Muscle of leg (tissue), 11 donors: ENCODE results near the gene C14orf180. TPM values are rescaled to one million over a fixed set of nuclear protein-coding genes. Genes with fewer than 3 reads are reported as not detected.

Source experiments
- DNase-seq: peaks from one replicate; pipeline ENCODE4 v3.0.0; 2013
- H3K27ac ChIP-seq: one replicate; pipeline ENCODE4 v1.5.1; 2013; ENCODE audit warnings: mild to moderate bottlenecking, low read length, control low read depth
- H3K27me3 ChIP-seq: one replicate; pipeline ENCODE4 v1.6.1; 2013; ENCODE audit warnings: low read length; ENCODE audit not compliant: control insufficient read depth, insufficient read depth
- H3K36me3 ChIP-seq: one replicate; pipeline ENCODE4 v1.6.1; 2013; ENCODE audit warnings: low read length; ENCODE audit not compliant: control insufficient read depth, insufficient read depth
- H3K4me1 ChIP-seq: one replicate; pipeline ENCODE4 v1.6.1; 2013; ENCODE audit warnings: low read length; ENCODE audit not compliant: control insufficient read depth, insufficient read depth
- H3K4me3 ChIP-seq: one replicate; pipeline ENCODE4 v1.5.1; 2013; ENCODE audit warnings: low read length, control low read depth
- H3K9me3 ChIP-seq: replicated peaks from 2 replicates; pipeline ENCODE4 v1.6.1; 2013; ENCODE audit warnings: low read depth, low read length; ENCODE audit not compliant: control insufficient read depth
- WGBS: methylation state at CpG from one replicate; pipeline ENCODE4 v1.1.5; 2013; ENCODE audit warnings: missing lambda C conversion rate; ENCODE audit not compliant: insufficient coverage; 5-methylcytosine and 5-hydroxymethylcytosine counted together
- polyA plus RNA-seq, 8 donors: library from polyadenylated mRNA; unstranded; fragments of 120-200 nt; gene quantifications; one replicate each; pipeline versions ENCODE4 v1.2.1 to v1.2.3, GENCODE V29; 2013; ENCODE audit warnings: inconsistent platforms in 1 of 8, low replicate concordance in 1 of 8; ENCODE audit not compliant: insufficient read length in 8 of 8, insufficient read depth in 1 of 8
- total RNA-seq: library from RNA; stranded (reverse); fragments of 120-200 nt; gene quantifications from one replicate; pipeline ENCODE4 v1.2.4, GENCODE V29; 2013

C14orf180 gene
- total and polyA plus RNA-seq, 9 donors = 3.9 to 18.8 (median 11.6) TPM

- no peak overlapping the region for H3K27ac ChIP-seq
- H3K4me1 ChIP-seq = peaks cover 22% of the 10 kb centered on the region
- WGBS = 87% methylated on average over 2 of the region's 8 CpGs
- H3K4me3 ChIP-seq = no peak overlapping the region
- H3K9me3 ChIP-seq = peaks cover 2% of the 10 kb centered on the region
- H3K36me3 ChIP-seq = no peaks in the 10 kb centered on the region
- peaks cover 51% of the 10 kb centered on the region for H3K27me3 ChIP-seq
- DNase-seq = no peak
These were observed 29.8 kb upstream of the C14orf180 start for GRCh38 chr14:104549536-104550339.

- Histone ChIP-seq H3K27me3 (peaks cover 45% of the 10 kb centered on the region), H3K4me3 (no peak overlapping the region), H3K4me1 (peaks cover 27% of the 10 kb centered on the region), H3K9me3 (peaks cover 2% of the 10 kb centered on the region), H3K36me3 (no peaks in the 10 kb centered on the region), H3K27ac (no peak overlapping the region)
- DNase-seq = no peak
- 72% methylated on average over 9 of the region's 13 CpGs for WGBS
These were observed 29.2 kb upstream of the C14orf180 start for GRCh38 chr14:104550340-104550860.

GRCh38 chr14:104550861-104551728, 28.5 kb upstream of the C14orf180 start:
- Histone ChIP-seq H3K4me1 (peaks cover 26% of the 10 kb centered on the region), H3K27me3 (peaks cover 38% of the 10 kb centered on the region), H3K9me3 (peaks cover 2% of the 10 kb centered on the region), H3K36me3 (no peaks in the 10 kb centered on the region), H3K27ac (no peak overlapping the region), H3K4me3 (no peak overlapping the region)
- DNase-seq = no peak
- 82% methylated on average over 13 of the region's 24 CpGs for WGBS

GRCh38 chr14:104551851-104552737, 27.5 kb upstream of the C14orf180 start:
- Histone ChIP-seq H3K4me1 (peaks cover 23% of the 10 kb centered on the region), H3K27me3 (peaks cover 30% of the 10 kb centered on the region), H3K4me3 (no peak overlapping the region), H3K27ac (no peak overlapping the region), H3K36me3 (no peaks in the 10 kb centered on the region), H3K9me3 (peaks cover 2% of the 10 kb centered on the region)
- DNase-seq = no peak
- 73% methylated on average over 32 of the region's 33 CpGs for WGBS

GRCh38 chr14:104552738-104553125, 26.8 kb upstream of the C14orf180 start:
- H3K4me3 ChIP-seq = no peak overlapping the region
- DNase-seq = no peak
- peaks cover 2% of the 10 kb centered on the region for H3K9me3 ChIP-seq
- no peak overlapping the region for H3K27ac ChIP-seq
- peaks cover 23% of the 10 kb centered on the region for H3K4me1 ChIP-seq
- H3K36me3 ChIP-seq = no peaks in the 10 kb centered on the region
- H3K27me3 ChIP-seq = peaks cover 26% of the 10 kb centered on the region
- WGBS = 60% methylated on average over 5 of the region's 9 CpGs

GRCh38 chr14:104553166-104554087, 26.1 kb upstream of the C14orf180 start:
- 83% methylated on average over 18 of the region's 30 CpGs for WGBS
- peaks cover 2% of the 10 kb centered on the region for H3K9me3 ChIP-seq
- no peak overlapping the region for H3K27ac ChIP-seq
- peaks cover 23% of the 10 kb centered on the region for H3K4me1 ChIP-seq
- DNase-seq = no peak
- peaks cover 26% of the 10 kb centered on the region for H3K27me3 ChIP-seq
- H3K4me3 ChIP-seq = no peak overlapping the region
- no peaks in the 10 kb centered on the region for H3K36me3 ChIP-seq

GRCh38 chr14:104554088-104554607, 25.4 kb upstream of the C14orf180 start:
- H3K9me3 ChIP-seq = peaks cover 2% of the 10 kb centered on the region
- WGBS = 54% methylated on average over 11 of the region's 12 CpGs
- DNase-seq = no peak
- no peaks in the 10 kb centered on the region for H3K36me3 ChIP-seq
- H3K4me1 ChIP-seq = peaks cover 23% of the 10 kb centered on the region
- H3K4me3 ChIP-seq = no peak overlapping the region
- H3K27ac ChIP-seq = no peak overlapping the region
- peaks cover 26% of the 10 kb centered on the region for H3K27me3 ChIP-seq

- no peak overlapping the region for H3K4me3 ChIP-seq
- H3K4me1 ChIP-seq = peaks cover 23% of the 10 kb centered on the region
- peaks cover 2% of the 10 kb centered on the region for H3K9me3 ChIP-seq
- DNase-seq = peak; percentile 76
- H3K27me3 ChIP-seq = peaks cover 19% of the 10 kb centered on the region
- H3K36me3 ChIP-seq = no peaks in the 10 kb centered on the region
- no peak overlapping the region for H3K27ac ChIP-seq
- WGBS = 29% methylated on average over 21 of the region's 26 CpGs
These were observed 24.7 kb upstream of the C14orf180 start for GRCh38 chr14:104554608-104555429.
